ENCODE data around the gene SCN1B.
A peak's percentile ranks its signal among the peaks of the same experiment; 100 is the strongest.
"Not testable (repeated sequence)": the region's sequence is repeated elsewhere in the genome, so short reads cannot be mapped to it uniquely, and the experiment has no call there.

SCN1B gene

DNA sequence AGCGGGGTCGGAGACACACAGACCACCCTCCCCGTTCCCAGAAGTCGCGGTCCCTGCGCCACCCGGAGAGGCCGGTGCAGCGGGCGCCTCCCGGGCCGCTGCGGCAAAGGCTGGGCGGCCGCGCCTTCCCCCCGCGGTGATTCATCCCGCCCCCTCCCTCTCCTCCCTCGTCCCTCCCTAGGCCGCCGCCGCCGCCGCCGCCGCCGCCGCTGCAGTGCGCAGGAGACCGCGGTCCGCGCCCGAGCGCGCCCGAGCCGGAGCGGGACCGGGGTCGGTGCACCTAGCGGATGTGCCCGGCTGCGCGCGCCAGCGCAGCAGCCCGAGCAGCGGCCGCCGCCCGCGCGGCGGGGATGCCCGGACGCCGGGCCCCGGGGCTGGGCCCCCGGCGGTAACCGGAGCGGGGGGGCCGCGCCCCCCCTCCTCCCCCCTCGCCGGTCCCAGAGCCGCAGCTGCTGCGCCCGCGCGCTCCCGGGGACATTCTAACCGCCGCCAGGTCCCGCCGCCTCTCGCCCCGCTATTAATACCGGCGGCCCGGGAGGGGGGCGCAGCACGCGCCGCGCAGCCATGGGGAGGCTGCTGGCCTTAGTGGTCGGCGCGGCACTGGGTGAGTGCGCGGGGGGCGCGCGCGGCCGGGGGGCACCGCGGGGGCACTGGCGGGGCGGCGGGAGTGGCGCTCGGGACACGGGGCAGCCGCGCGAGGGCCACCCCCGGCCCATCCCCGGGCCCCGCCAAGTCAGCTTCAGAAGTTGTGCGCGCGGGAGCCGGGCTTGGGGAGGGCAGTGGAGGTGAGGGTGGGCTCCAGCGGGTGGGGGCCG is at the start of gene SCN1B:
Gene SCN1B, plus strand, starts transcription at position 214 of the 815 bp plus-strand sequence. Its CDS starts 351 bp downstream, at position 565.
- peak in 38 of 58 donors; percentile 15 to 72 (median 42) for DNase-seq

DNA sequence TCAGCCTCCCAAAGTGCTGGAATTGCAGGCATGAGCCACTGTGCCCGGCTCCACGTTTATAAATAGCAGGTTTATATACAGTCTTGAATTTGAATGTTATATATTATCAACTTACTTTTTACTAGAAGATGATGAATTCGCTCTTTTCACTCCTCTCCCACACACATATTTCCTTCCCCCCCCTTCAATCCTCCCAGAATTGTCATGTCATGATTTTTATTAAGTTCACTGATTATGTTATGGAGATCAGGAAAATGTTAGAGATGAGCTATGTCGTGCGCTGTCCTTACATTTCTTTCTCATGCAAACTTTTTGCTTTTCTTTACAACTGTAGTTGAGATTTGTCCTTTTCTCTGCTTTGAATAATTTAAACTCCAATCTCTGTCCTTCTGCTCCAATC is 48.0 kb upstream of the SCN1B start:
- DNase-seq: no peak

DNA sequence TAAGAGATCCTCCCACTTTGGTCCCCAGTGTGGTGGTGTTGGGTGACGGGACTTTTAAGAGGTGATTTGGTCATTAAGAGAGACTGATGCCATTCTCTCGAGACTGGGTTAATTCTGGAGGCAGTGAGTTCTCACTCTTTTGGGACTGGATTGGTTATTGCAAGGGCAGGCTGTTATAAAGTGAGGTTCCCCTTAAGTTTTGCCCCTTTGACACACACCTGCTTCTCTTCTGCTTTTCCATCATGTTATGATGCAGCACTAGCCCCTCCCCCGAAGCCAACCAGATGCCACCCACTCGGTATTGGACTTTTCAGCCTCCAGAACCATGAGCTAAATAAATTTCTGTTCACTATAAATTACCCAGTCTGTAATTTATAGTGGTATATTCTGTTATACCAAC is 46.5 kb upstream of the SCN1B start:
- DNase-seq: no peak

DNA sequence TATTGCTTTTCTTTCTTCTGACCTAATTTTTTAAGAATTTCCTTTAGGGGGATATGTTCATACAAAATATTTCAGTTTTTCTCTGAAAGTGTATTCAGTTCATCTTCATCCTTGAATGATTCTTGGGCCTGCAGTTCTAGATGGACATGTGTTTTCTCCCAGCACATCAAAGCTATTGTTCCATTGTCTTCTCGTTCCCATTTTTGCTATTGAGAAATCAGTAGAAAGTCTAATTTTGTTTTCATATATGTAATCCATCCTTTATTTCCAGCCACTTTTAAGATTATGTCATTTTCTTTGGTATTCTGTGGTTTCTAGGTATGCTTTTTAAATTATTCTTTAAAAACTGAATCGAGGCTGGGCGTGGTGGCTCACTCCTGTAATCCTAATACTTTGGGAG is 46.0 kb upstream of the SCN1B start:
- DNase-seq: no peak

DNA sequence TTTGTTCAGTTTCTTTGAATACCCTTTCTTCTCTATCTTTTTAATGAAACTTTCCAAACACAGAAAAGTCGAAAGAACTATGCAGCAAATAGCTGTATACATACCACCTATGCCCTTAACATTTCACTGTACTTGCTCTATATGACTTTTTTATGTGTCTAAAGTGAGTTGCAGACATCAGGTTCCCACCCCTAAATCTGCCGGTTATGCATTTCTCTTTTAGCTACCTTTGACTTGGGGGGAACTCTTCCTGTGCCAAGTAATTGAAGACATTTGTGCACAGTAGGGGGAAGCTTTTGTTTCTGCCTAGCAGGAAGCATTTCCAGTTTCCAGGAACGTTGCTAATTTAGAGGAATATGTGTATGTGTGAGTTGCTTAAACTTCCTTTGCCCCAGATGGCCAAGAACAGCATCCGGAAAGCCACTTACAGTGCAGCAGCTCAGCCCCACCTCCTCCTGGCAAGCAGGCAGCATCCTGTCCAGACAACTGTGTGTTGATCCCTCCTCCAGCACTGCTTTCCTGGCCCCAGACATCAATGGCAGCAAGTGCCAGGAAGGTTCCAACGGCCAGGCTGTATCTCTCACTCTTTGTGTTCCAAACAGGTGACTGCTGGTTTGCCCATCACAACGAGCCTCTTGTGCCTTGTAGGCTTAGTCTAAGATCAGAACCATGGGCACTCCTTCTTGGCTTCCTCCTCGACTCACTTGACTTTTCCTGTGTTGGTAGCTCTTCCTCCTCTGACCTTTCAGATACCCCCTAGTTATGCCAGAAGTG is 44.8 kb upstream of the SCN1B start:
- DNase-seq: peak in 1 of 58 donors; percentile 3

DNA sequence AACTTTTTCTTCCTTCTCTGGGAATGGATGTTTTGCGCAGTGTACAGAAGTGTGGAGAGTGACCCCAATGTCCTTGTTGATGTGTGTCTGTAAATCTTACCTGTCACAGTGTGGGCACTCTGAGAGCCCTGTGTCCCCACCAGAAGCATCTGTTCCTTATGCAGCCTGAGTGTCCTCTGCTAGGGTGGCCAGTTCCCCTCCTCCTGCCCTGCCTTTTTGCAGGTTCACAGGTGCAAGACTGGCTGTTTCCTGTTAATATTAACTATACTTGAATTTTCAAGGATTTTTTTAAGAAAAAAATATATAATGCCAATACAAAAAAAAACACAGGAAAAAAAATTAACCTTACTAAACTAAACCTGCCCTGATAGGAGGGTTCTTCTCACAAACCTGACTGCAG is 42.2 kb upstream of the SCN1B start:
- no peak for DNase-seq

DNA sequence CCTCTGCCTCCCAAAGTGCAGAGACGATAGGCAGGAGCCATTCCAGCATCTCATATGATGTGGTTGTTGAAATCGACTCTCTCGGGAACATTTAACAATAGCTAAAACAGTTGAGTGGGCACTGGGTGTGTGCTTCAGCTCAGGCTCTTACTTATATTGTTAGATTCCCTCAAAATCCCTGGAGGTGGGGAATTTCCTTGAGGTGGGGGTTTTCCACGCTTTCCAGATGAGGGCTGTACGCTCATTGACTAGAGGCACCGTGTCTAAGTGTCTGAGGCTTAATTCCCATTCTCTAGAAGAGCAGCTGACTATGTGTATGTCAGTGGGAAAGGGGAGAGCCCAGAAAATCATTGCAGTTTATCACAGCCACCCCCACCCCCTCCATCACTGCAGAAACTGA is 41.0 kb upstream of the SCN1B start:
- DNase-seq: no peak

DNA sequence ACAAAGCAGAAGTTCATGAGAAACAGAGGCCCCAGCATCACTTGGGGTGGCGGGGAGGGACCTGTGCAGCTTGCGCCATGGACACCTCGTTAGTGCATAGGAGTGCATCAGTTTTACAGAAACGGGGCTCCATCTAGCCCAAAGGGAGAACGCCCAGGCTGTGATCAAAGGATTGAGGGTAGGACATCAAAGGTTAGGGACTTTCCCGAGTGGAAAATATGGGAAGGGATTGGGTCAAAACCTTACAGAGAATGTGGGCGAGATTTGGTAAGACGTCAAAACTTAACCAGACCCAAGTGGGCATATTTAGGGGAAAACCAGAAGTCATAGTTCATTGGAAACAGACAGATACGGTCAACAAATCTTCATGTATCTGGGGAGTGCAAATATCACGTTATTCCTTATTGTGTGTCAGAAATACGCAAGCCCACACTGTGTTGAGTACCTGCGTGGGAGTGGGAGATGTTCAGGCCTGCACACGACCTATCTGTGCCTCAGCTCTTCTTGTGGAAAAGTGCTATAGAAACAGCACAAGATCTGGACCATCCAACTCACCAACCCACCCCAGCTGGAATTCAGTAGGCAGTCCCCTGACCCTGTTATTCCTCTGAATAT is 39.6 kb upstream of the SCN1B start:
- no peak for DNase-seq

DNA sequence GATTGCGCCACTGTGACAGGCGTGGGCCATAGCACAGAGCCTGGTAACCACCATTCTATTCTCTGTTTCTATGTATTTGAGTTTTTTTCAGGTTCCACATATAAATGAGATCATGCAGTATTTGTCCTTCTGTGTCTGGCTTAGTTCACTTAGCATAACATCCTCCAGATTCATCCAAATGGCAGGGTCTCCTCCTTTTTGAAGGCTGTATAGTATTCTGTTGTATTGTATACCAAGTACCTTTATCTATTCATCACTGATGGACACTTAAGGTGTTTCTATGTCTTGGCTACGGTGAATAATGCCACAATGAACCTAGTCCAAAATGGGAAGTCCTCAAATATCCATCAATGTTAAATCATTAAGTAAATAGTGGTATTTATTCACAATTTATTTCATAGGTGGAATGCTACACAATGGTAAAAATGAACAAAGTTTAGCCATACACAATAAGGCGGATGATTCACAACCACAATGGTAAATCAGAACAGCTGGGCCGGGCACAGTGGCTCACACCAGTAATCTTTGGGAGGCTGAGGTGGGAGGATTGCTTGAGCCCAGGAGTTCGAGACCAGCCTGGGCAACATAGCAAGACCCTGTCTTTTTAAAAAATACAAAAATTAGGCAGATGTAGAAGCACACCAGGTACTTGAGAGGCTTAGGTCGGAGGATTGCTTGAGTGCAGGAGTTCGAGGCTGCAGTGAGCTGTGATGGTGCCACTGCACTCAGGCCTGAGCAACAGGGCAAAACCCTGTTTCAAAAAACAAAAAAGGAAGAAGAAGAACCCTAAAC is 38.5 kb upstream of the SCN1B start:
- DNase-seq: no peak

DNA sequence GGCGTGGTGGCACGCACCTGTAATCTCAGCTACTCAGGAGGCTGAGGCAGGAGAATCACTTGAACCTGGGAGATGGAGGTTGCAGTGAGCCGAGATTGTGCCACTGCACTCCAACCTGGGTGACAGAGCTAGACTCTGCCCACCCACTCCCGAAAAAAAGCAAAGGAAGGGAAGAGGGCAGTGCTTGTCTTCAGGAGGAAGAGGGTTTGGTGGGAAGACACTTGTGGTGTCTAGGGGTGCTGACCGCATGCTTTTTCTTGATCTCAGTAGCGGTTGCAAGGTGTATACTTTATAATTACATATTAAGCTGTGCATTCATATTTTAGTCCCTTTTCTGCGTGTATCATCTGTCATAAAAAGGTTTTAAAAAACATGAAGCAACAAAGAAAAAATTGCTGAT is 37.7 kb upstream of the SCN1B start:
- not testable (repeated sequence) for DNase-seq

DNA sequence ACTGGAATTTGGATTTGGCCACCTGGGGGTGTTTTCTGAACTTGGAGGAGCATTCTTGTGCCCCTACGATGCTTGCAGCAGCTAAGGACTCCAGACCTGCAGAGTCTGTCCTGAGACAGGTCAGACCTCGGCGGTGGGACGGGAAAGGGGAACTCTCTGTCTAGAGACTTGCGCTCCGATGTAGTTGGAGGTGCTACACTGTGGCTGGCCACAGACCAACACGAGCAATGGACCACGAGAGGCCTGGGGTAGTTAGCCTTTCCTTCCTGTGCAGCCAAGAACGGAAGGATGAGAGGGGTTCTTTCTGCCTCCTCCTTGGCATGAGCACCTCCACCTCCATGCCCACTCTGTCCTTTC is 36.0 kb upstream of the SCN1B start:
- no peak for DNase-seq

DNA sequence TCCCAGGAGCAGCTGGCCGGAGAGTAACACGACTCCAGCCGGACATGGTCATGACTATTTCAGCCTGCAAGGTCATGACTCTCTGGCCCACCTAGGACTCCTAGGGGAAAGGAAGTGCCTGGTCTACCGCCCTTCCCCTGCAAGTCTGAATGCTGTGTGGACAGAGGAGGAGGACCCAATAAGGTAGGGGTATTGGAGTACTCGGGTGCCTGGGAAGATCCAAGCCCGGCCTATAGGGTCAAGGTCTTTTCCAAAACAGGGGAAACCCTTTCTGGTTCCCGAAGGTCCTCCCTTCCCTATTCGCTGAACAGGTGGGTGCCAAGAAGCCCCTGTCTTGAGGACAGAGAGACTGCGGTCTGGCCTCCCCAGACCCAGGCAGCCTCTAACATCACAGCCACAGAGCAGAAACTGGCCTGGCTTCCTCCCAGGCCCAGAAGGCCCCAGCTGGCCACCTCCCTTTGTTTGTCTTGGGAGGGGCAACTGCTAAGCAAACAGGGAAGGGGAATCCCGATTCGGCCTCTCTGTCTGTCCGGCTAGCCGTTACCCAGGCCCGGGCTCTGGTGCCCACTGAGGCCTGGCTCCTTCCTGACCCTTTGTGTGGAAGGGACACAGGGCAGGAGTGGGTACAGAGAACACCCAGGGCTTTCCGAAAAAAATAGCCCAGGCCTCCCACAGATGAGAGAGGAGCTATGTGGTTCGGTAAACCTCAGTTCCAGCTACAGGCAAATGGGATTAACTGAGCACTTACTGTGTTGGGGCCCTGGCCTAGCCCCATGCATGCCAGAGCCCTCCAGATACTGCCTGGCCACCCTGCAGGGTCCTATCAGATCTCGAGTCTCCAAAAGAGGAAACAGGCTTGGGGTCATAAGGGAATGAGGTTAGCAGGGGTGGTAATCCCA is 35.4 kb upstream of the SCN1B start:
- no peak for DNase-seq

DNA sequence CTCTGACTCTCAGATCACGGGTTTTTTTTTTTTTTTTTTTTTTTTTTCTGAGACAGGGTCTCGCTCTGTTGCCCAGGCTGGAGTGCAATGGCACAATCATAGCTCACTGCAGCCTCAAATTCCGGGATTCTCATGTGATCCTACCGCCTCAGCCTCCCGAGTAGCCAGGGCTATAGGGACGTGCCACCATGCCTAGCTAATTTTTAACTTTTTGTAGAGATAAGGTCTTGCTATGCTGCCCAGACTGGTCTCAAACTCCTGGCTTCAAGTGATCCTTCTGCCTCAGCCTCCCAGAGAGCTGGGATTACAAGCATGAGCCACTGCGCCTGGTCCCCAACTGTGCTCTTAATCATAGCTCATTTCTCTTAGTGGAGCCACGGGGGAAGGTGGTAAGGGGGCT is 34.7 kb upstream of the SCN1B start:
- DNase-seq: no peak

DNA sequence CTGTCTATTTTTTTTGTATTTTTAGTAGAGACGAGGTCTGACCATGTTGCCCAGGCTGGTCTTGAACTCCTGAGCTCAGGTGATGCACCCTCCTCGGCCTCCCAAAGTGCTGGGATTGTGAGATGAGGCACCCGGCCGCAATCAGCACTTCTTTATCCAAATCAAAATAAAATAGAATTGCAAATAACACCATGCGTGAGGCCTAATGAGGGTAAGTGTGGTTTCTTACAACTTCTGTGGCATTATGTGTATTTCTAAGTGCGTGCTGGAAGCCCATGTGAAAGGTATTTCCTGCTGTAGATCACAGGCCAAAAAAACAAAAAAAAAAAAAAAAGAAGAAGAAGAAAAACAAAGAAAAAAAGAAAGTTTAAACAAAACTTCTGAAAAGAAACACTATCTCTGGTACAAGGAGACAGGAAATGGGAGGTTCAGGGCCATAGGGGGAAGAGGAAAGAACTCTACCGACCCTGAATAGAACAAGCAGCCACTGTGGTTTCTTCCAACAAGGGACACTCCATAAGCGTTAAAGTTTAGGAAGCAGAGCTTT is 33.1 kb upstream of the SCN1B start:
- no peak for DNase-seq

DNA sequence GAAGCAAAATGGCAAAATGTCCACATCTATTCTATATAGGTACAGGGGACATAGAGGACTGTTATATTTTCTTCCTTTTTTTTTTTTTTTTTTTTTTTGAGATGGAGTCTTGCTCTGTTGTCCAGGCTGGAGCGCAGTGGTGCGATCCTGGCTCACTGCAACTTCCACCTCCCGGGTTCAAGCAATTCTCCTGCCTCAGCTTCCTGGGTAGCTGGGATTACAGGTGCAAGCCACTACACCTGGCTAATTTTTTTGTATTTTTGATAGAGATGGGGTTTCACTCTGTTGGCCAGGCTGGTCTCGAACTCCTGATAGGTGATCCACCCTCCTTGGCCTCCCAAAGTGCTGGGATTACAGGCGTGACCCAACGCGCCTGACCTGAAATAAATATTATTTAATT is 32.0 kb upstream of the SCN1B start:
- not testable (repeated sequence) for DNase-seq

DNA sequence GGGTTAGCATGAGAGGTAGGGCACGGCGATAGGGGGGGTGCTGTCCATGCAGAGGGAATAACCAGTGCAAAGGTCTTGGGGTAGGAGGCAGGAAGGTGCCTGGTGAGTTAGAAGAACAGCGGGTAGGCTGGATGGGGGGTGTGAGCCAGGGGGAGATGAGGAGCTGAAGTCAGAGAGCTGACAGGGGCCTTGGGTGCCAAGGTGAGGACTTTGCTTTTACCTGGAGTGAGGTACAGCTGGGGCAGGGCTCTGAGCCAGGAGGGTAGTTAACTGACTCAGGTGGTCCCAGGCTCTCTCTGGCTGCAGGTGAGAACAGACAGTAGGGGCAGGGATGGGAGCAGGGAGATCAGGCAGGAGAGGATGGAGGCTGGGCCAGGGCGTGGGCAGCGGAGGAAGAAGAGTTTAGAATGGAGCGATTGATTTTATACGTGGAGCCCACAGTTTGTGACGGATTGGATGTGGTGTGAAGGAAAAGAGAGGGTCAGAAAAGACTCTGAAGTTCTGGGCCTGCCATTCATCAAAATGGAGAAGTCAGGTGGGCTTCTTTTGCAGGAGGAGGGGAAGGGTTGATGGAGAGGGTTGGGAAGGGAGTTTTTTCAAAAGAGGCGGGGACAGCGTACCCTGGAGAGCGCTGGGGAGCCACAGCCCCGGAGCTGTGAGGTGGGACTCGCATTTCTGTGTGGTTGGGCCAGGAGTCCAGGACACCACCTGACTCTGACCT is 31.3 kb upstream of the SCN1B start:
- DNase-seq: peak in 1 of 58 donors; percentile 11

DNA sequence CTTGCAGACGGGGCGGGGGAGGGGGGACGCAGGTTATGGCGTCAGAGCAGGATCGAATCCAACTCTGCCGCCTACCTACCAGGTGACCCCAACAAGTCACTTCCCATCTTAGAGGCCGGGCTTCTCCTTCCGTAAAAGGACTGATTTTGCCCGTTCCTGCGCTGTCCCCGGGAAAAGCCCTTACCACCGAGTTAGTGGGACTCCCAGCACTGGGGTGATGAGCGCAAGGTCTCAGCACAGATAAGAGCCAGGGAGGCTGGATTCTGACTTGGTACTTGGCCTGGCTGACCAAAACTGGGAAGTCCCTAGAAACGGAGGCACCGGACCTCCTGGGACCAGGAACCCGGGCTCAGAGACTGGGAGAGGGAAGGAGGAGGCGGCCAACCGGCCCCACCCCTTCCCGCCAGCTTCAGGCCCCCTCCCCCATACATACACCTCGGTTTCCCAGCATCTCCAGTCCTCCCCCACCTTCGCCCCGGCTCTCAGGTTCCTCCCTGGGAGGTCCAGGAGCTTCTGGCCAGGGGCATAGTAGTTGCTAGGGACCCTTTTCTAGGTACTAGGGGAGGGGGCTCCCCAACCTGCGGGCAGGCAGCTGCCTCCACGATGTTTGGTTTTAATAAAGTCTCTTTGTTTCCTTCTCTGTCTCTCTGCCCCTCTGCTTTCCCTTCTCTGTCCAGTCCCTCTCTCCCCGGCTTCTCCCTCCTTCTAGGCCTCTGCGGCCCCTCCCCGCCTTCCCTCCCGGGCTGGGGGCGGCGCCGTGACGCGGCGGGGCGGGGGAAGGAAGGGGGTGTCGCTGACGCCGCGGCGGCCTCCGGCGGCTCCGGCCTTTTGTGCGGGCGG is 30.6 kb upstream of the SCN1B start, which contains the start of gene GRAMD1A:
Gene GRAMD1A, plus strand, starts transcription at position 826 of the 840 bp plus-strand sequence. CDS start 156 bp downstream, outside the sequence.
- peak in 57 of 58 donors; percentile 25 to 86 (median 72) for DNase-seq

DNA sequence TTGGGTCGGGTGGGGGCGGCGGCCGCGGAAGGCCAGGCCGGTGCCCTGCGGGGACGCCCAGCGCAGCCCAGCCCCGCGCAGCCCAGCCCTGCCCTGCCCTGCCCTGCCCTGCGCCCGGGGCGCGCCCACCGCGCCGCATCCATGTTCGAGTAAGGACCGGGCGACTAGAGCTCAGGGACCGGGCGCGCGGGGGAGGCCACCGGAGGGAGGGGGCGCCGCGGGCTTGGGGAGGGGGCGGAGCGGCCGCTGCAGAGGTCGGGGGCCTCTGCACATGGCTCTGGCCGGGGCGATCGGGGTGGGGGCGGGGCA is 30.0 kb upstream of the SCN1B start:
- peak in 2 of 58 donors; percentile 44 to 60 for DNase-seq

All from anterior cingulate cortex (tissue), 58 donors.